Activated CD4-positive, alpha-beta memory T cell treated with anti-CD3 and anti-CD28 coated beads, Interleukin-2, amount 10 ng/mL, durations not matched to agents 7 days and 5 days (primary cell): ENCODE results near the gene UBXN6. TPM values are rescaled to one million over a fixed set of nuclear protein-coding genes. Genes with fewer than 3 reads are reported as not detected.

Source experiments
- CTCF ChIA-PET: fragments of 350-600 bp; sonication (Branson Sonifier 250); formaldehyde crosslinking; loops from one replicate; lab custom pipeline; 2021; ENCODE audit warnings: antibody characterized with exemption, inconsistent platforms; lab: Charles Lee
- POLR2A ChIA-PET: fragments of 350-600 bp; sonication (Branson Sonifier 250); formaldehyde crosslinking; loops from one replicate; lab custom pipeline; 2021; ENCODE audit warnings: antibody characterized with exemption; lab: Charles Lee
- DNase-seq: peaks from one replicate; pipeline ENCODE4 v3.0.0-alpha.2; 2020
- H3K27ac Mint-ChIP-seq: one replicate; pipeline ENCODE4 v1.8.0; 2021; ENCODE audit warnings: mild to moderate bottlenecking, mixed read lengths
- H3K27me3 Mint-ChIP-seq: one replicate; pipeline ENCODE4 v1.8.0; 2021; ENCODE audit warnings: mixed read lengths
- H3K36me3 Mint-ChIP-seq: one replicate; pipeline ENCODE4 v1.8.0; 2021; ENCODE audit warnings: low read depth, mixed read lengths
- H3K4me1 Mint-ChIP-seq: one replicate; pipeline ENCODE4 v1.8.0; 2021; ENCODE audit warnings: mixed read lengths
- H3K4me3 Mint-ChIP-seq: one replicate; pipeline ENCODE4 v1.8.0; 2021; ENCODE audit warnings: mild to moderate bottlenecking, mixed read lengths
- H3K9me3 Mint-ChIP-seq: one replicate; pipeline ENCODE4 v1.8.0; 2021; ENCODE audit warnings: mixed read lengths
- total RNA-seq, 2 experiments: library from RNA; stranded (reverse); gene quantifications; one replicate each; pipeline ENCODE4 v1.2.3, GENCODE V29; 2021

The UBXN6 gene
- total RNA-seq, 2 experiments from 2014 or later, result 49.6 to 50.1 TPM

DNA sequence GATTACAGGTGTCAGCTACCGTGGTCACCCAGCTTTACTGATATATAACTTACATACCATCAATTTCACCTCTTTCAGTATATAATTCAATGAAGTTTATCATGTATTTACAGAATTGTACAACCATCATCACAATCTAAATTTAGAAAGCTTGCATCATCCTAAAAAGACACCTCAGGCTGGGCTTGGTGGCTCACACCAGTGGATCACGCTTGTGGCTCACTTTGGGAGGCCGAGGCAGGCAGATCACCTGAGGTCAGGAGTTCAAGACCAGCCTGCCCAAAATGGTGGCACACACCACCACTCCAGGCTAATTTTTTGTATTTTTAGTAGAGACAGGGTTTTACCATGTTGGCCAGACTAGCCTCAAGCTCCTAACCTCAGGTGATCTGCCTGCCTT is 10.2 kb upstream of the UBXN6 start:
- no peak overlapping the region for H3K4me3 Mint-ChIP-seq
- no peaks in the 10 kb centered on the region for H3K9me3 Mint-ChIP-seq
- peaks cover 9% of the 10 kb centered on the region for H3K4me1 Mint-ChIP-seq
- H3K27me3 Mint-ChIP-seq, result no peaks in the 10 kb centered on the region
- CTCF ChIA-PET, result no interaction called here
- H3K36me3 Mint-ChIP-seq, result no peaks in the 10 kb centered on the region
- no peak overlapping the region for H3K27ac Mint-ChIP-seq
- no peak for DNase-seq
- POLR2A ChIA-PET, result no interaction called here

GRCh38 chr19:4464815-4465581 is 7.4 kb upstream of the UBXN6 start:
- Mint-ChIP-seq H3K27me3 (no peaks in the 10 kb centered on the region), H3K4me3 (no peak overlapping the region), H3K27ac (no peak overlapping the region), H3K4me1 (peaks cover 3% of the 10 kb centered on the region), H3K36me3 (no peaks in the 10 kb centered on the region), H3K9me3 (no peaks in the 10 kb centered on the region)
- no peak for DNase-seq
- ChIA-PET POLR2A (no interaction called here), CTCF (interaction anchor here (0.7 kb wide), 1 partner anchor 51 kb away, joined by 3 read pairs; no protein-coding TSS in a partner anchor)

DNA sequence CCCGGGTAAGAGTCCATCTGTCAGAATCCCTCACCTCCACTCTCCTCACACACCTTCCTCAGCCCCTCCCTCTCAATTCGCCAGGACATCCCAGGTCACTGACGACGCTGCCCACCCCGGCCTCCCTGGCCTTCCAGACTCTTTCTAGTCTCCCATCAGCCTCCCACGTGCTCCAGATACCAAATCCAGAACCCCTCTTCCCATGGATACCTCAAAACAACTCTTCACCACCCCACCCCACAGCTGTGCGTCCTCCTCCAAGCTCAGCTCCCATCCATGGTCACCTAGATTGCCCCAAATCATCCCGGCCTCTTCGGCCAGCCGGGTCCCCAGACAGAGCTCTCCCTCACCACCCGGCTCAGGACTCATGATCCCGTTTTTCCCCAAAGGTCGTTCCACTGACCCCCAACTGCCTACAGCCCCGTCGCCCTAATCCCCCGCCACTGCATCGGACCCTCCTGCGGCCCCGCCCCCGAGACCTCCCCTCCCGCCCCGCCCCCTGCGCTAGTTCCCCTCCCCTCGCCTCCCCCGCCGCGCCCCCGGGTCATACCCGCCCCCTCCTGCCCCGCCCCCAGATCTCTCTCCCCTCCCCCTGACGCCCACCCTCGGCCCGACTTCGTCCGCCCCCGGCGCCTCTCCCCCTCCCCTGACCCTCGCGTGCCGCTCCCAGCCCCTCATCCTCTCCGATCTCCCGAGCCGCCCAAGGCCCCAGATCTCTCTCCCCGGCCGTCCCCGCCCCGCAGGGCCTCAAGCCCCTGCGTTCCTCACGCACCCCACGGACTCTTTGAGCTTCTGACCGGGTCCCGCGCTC is 546 bp downstream of the UBXN6 start:
- H3K4me1 Mint-ChIP-seq, result peaks cover 17% of the 10 kb centered on the region
- peak; percentile 44 for DNase-seq
- H3K27ac Mint-ChIP-seq, result peak overlapping the region; percentile 74
- peak overlapping the region; percentile 90 for H3K4me3 Mint-ChIP-seq
- CTCF ChIA-PET, result interaction anchor here (0.6 to 0.9 kb wide), 3 partner anchors 15 to 58 kb away, joined by 3 read pairs; partner anchors contain the start of genes HDGFL2 and SH3GL1
- H3K36me3 Mint-ChIP-seq, result no peaks in the 10 kb centered on the region
- no peaks in the 10 kb centered on the region for H3K9me3 Mint-ChIP-seq
- POLR2A ChIA-PET, result interaction anchor here (0.6 to 3.5 kb wide), 7 partner anchors 10 to 210 kb away, joined by 3 to 32 read pairs (median 4); partner anchors contain the start of genes CHAF1A, HDGFL2, SH3GL1 and YJU2
- H3K27me3 Mint-ChIP-seq, result no peaks in the 10 kb centered on the region

DNA sequence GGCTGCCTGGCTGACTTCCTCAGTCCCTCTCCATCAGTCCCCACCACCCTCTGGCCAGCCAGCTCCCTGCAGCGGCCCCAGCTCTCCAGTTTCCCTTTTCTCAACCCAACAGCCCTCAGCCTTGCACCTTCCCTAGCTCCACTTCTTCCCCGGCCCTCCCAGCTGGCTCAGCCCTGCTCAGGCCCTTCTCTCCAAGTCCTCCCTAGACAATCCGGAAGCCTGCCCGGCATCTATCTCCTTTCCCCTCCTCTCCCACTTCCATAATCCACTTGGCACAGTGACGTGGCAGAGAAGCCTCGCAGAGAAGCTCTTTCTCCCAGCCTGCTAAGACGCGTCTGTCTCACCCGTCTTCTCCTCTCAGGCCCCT is 1.1 kb downstream of the UBXN6 start:
- ChIA-PET CTCF (interaction anchor here (0.6 kb wide), 2 partner anchors 56 to 58 kb away, joined by 3 read pairs; partner anchors contain the start of gene SH3GL1), POLR2A (interaction anchor here (0.6 to 3.5 kb wide), 6 partner anchors 10 to 202 kb away, joined by 3 to 32 read pairs (median 4); partner anchors contain the start of genes CHAF1A, HDGFL2 and SH3GL1)
- H3K36me3 Mint-ChIP-seq, result no peaks in the 10 kb centered on the region
- peaks cover 17% of the 10 kb centered on the region for H3K4me1 Mint-ChIP-seq
- no peak for DNase-seq
- no peaks in the 10 kb centered on the region for H3K27me3 Mint-ChIP-seq
- peak overlapping the region; percentile 90 for H3K4me3 Mint-ChIP-seq
- peak overlapping the region; percentile 74 for H3K27ac Mint-ChIP-seq
- no peaks in the 10 kb centered on the region for H3K9me3 Mint-ChIP-seq

DNA sequence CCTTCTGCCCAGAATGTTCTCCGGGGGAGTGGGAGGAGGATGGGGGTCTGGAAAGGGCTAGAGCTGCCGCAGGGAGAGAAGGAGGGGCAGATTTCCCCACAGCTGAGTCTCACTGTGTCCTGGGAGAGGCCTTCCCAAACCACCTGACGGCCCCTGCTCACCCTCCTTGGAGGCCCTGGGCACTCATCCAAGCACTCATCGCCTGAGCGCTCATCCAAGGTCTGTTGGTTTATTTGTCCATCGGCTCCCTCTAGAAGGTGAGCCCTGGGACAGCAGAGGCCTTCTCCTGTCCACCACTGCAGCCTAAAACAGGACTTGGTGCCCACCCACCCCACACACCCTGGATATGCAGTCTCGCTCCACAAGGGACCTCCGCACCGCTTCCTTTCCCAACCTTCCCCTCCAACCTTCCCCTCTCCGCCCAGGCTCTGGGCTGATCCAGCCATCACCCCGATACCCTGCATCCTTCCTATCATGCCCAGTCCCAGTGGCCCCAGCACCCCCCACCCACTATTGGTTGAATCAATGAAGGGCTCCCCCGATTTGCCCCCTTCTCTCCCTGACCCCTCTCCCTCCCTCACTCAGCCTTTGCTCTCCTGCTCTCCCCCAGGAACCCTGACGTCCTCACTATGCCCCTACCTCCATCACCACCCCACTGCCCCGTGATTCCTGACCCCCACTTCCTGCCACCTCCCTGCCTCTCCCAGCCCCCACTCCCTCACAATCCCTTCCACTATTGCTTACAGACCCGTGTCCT is 1.7 kb downstream of the UBXN6 start:
- Mint-ChIP-seq H3K27ac (peak overlapping the region; percentile 74), H3K4me3 (peak overlapping the region; percentile 90), H3K9me3 (no peaks in the 10 kb centered on the region), H3K4me1 (peaks cover 17% of the 10 kb centered on the region), H3K36me3 (no peaks in the 10 kb centered on the region), H3K27me3 (no peaks in the 10 kb centered on the region)
- ChIA-PET POLR2A (interaction anchor here (1.4 to 3.5 kb wide), 2 partner anchors 12 to 15 kb away, joined by 4 to 32 read pairs; partner anchors contain the start of gene HDGFL2), CTCF (interaction anchor here (0.6 kb wide), 1 partner anchor 57 kb away, joined by 3 read pairs; no protein-coding TSS in a partner anchor)
- no peak for DNase-seq

- no peak overlapping the region for H3K27ac Mint-ChIP-seq
- no peaks in the 10 kb centered on the region for H3K27me3 Mint-ChIP-seq
- ChIA-PET POLR2A (interaction anchor here (3.5 kb wide), 1 partner anchor 16 kb away, joined by 32 read pairs; the partner anchor contains the start of gene HDGFL2), CTCF (no interaction called here)
- no peak for DNase-seq
- peaks cover 17% of the 10 kb centered on the region for H3K4me1 Mint-ChIP-seq
- no peak overlapping the region for H3K4me3 Mint-ChIP-seq
- no peaks in the 10 kb centered on the region for H3K9me3 Mint-ChIP-seq
- H3K36me3 Mint-ChIP-seq, result peaks cover 6% of the 10 kb centered on the region
Observed at GRCh38 chr19:4454747-4455718, 2.6 kb downstream of the UBXN6 start.

DNA sequence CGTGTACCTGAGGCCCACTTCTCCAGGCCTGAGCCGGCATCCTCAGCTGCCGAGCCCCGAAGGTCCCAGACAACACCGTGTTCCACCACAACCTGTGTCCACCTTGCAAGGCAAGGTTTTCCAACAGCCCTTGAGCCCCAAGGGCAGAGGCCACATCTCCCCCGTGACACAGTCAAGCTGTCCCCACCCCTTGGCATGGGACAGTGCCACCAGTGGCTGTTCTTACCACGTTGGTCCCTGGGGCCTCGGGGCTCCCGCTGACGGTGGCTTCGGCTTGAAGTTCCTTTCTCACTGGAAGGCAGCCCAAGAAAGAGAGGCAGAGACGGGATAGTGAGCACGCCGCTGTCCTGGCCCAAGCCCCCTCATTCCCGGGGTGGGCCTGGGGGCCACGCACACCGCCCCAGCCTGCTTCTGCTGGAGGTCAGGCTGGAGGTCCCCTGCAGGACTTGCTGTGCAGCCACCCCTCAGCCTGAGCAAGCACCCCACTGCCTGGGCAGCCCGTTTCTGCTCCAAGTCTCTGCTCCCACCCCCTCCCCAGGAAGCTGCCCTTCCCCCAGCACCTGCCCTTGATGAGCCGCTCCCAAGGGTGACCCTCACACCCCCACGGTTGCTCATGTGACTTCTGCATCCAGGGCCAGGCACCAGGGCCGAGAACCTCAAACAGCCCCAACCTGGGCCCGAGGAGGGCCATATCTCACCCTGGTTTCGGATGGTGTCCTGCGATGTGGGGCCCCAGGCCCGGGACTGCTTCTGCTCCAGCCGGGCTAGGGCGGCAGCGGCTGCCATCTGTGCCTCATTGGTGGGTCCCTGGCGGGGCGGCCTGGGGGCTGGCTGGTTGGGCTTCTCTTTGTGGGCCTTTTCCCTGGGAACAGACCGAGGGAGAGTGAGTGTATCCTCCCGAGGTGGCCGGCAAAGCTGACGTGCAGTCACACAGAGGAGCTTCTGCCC is 4.1 kb downstream of the UBXN6 start:
- no peaks in the 10 kb centered on the region for H3K27me3 Mint-ChIP-seq
- H3K27ac Mint-ChIP-seq, result no peak overlapping the region
- no peak for DNase-seq
- H3K4me3 Mint-ChIP-seq, result no peak overlapping the region
- ChIA-PET POLR2A (no interaction called here), CTCF (no interaction called here)
- H3K9me3 Mint-ChIP-seq, result no peaks in the 10 kb centered on the region
- peaks cover 17% of the 10 kb centered on the region for H3K4me1 Mint-ChIP-seq
- peaks cover 14% of the 10 kb centered on the region for H3K36me3 Mint-ChIP-seq

GRCh38 chr19:4452230-4452990 is 5.2 kb downstream of the UBXN6 start:
- Mint-ChIP-seq H3K4me1 (peaks cover 12% of the 10 kb centered on the region), H3K4me3 (no peak overlapping the region), H3K27me3 (no peaks in the 10 kb centered on the region), H3K27ac (no peak overlapping the region), H3K9me3 (no peaks in the 10 kb centered on the region), H3K36me3 (peaks cover 22% of the 10 kb centered on the region)
- no peak for DNase-seq
- ChIA-PET CTCF (no interaction called here), POLR2A (no interaction called here)

DNA sequence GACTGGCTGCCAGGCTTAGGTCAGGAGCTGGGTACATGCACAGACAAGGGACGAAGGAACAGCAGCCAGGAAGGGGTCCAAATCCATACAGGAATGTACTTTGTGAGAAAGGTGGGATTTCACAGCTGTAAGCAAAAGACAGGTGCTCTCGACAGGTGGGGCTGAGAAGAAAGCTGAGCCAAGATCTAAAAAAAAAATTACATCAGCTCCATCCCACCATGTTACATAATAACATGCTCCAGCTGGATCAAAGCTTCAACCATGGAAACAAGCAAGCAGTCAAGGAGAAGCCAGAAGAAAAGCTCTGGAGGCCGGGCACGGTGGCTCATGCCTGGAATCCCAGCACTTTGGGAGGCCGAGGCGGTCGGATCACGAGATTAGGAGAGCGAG is 8.0 kb downstream of the UBXN6 start:
- no peak for DNase-seq
- Mint-ChIP-seq H3K4me1 (no peaks in the 10 kb centered on the region), H3K36me3 (peaks cover 22% of the 10 kb centered on the region), H3K9me3 (no peaks in the 10 kb centered on the region), H3K27me3 (no peaks in the 10 kb centered on the region), H3K4me3 (no peak overlapping the region), H3K27ac (no peak overlapping the region)
- CTCF ChIA-PET, result no interaction called here
- POLR2A ChIA-PET, result interaction anchor here (0.6 kb wide), 1 partner anchor 8 kb away, joined by 3 read pairs; no protein-coding TSS in a partner anchor

GRCh38 chr19:4449022-4449638 is 8.5 kb downstream of the UBXN6 start:
- POLR2A ChIA-PET, result interaction anchor here (0.6 kb wide), 1 partner anchor 8 kb away, joined by 3 read pairs; no protein-coding TSS in a partner anchor
- Mint-ChIP-seq H3K4me1 (no peaks in the 10 kb centered on the region), H3K27ac (no peak overlapping the region), H3K36me3 (peaks cover 25% of the 10 kb centered on the region), H3K9me3 (no peaks in the 10 kb centered on the region), H3K4me3 (no peak overlapping the region), H3K27me3 (no peaks in the 10 kb centered on the region)
- DNase-seq, result no peak
- CTCF ChIA-PET, result no interaction called here
